Nephron progenitor cell (in vitro differentiated cells): ENCODE results near the gene PABPN1.

Experiments used
- DNase-seq: peaks from one replicate; pipeline ENCODE4 v3.0.0; 2021
- H3K27ac Mint-ChIP-seq: 2 replicates; pipeline ENCODE4 v1.8.0; 2021; ENCODE audit warnings: mild to moderate bottlenecking, moderate library complexity, mixed read lengths
- H3K27me3 Mint-ChIP-seq: 2 replicates; pipeline ENCODE4 v1.8.0; 2021; ENCODE audit warnings: mild to moderate bottlenecking, low read depth, mixed read lengths; ENCODE audit not compliant: poor library complexity
- H3K36me3 Mint-ChIP-seq: 2 replicates; pipeline ENCODE4 v1.8.0; 2021; ENCODE audit warnings: low read depth, mixed read lengths
- H3K4me1 Mint-ChIP-seq: 2 replicates; pipeline ENCODE4 v1.8.0; 2021; ENCODE audit warnings: mixed read lengths
- H3K4me3 Mint-ChIP-seq: 2 replicates; pipeline ENCODE4 v1.8.0; 2021; ENCODE audit warnings: mild to moderate bottlenecking, moderate library complexity, mixed read lengths
- H3K9me3 Mint-ChIP-seq: 2 replicates; pipeline ENCODE4 v1.8.0; 2021; ENCODE audit warnings: mild to moderate bottlenecking, moderate library complexity, mixed read lengths
- CTCF ChIP-seq: fragments of 200-600 bp; sonication (generic); IDR thresholded peaks from 2 replicates; pipeline ENCODE4 v1.5.0; 2021; ENCODE audit warnings: antibody characterized with exemption

Gene PABPN1

GRCh38 chr14:23321572-23322547, 603 bp downstream of the PABPN1 start:
- Mint-ChIP-seq H3K4me1 (peaks cover 54% of the 10 kb centered on the region), H3K9me3 (no peaks in the 10 kb centered on the region), H3K36me3 (peaks cover 56% of the 10 kb centered on the region), H3K27ac (peak overlapping the region; percentile 97), H3K4me3 (peak overlapping the region; percentile 90), H3K27me3 (no peaks in the 10 kb centered on the region)
- no peak for TF ChIP-seq CTCF
- DNase-seq = peak; percentile 60

- Mint-ChIP-seq H3K9me3 (no peaks in the 10 kb centered on the region), H3K4me1 (peaks cover 54% of the 10 kb centered on the region), H3K36me3 (peaks cover 53% of the 10 kb centered on the region), H3K4me3 (peak overlapping the region; percentile 90), H3K27me3 (no peaks in the 10 kb centered on the region), H3K27ac (peak overlapping the region; percentile 97)
- no peak for DNase-seq
- TF ChIP-seq CTCF = no peak
Measured at GRCh38 chr14:23322568-23323517, 1.6 kb downstream of the PABPN1 start.

- Mint-ChIP-seq H3K27ac (peak overlapping the region; percentile 79), H3K27me3 (no peaks in the 10 kb centered on the region), H3K4me1 (peaks cover 54% of the 10 kb centered on the region)
Measured at GRCh38 chr14:23323838-23324454, 2.7 kb downstream of the PABPN1 start.

GRCh38 chr14:23324455-23324846, 3.2 kb downstream of the PABPN1 start:
- H3K4me3 Mint-ChIP-seq = peak overlapping the region; percentile 52

More at GRCh38 chr14:23323838-23324454, 2.7 kb downstream of the PABPN1 start:
- DNase-seq = no peak
- Mint-ChIP-seq H3K9me3 (no peaks in the 10 kb centered on the region), H3K36me3 (peaks cover 53% of the 10 kb centered on the region), H3K4me3 (peak overlapping the region; percentile 52)
- no peak for TF ChIP-seq CTCF

More at GRCh38 chr14:23324455-23324846, 3.2 kb downstream of the PABPN1 start:
- H3K27ac Mint-ChIP-seq = peak overlapping the region; percentile 64
- no peak for TF ChIP-seq CTCF
- H3K9me3 Mint-ChIP-seq = no peaks in the 10 kb centered on the region
- no peaks in the 10 kb centered on the region for H3K27me3 Mint-ChIP-seq
- H3K36me3 Mint-ChIP-seq = peaks cover 48% of the 10 kb centered on the region
- peaks cover 53% of the 10 kb centered on the region for H3K4me1 Mint-ChIP-seq
- DNase-seq = no peak
